Measurements from ENCODE around the gene IGFBP1. TPM values are rescaled to one million over a fixed set of nuclear protein-coding genes. Genes with fewer than 3 reads are reported as not detected.
"Not testable (repeated sequence)": the region's sequence is repeated elsewhere in the genome, so short reads cannot be mapped to it uniquely, and the experiment has no call there.

The IGFBP1 gene
- total and polyA plus RNA-seq, 2 experiments from 2014 or later, result 0.18 TPM; not detected in 1

DNA sequence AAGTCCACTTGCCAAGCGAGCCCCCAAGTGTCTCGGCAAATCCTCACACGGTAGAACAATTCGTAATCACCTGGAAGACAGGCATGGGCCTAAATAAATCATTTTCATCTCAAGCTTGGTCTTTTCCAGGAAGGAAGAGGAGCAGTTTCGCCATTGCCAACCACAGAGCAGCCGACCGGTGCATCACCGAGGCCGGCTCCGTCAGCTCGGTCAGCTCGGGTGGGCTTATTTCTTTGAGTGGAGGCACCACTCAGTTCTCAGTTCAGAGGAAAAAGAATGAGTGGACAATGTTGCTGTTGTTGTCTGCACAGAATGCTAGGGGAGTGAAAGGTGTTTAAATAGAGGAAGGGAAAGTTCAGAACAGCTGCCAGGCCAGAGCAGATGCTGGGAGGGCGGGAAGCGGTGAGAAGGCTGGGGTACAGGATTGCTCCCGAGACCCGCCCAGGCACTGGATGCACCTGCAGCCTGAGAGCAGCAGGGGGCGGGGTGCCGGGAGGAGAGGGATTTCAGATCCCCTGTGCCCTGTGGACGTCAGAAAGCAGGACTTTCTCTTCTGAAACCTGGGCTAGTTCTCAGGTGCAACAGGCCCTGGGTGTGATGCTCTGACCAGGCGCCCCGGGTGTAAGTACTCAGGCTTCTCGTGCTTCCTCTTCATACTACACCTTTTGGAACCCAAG, 50.5 kb downstream of the IGFBP1 start:
- TF ChIP-seq, protein P1, sequence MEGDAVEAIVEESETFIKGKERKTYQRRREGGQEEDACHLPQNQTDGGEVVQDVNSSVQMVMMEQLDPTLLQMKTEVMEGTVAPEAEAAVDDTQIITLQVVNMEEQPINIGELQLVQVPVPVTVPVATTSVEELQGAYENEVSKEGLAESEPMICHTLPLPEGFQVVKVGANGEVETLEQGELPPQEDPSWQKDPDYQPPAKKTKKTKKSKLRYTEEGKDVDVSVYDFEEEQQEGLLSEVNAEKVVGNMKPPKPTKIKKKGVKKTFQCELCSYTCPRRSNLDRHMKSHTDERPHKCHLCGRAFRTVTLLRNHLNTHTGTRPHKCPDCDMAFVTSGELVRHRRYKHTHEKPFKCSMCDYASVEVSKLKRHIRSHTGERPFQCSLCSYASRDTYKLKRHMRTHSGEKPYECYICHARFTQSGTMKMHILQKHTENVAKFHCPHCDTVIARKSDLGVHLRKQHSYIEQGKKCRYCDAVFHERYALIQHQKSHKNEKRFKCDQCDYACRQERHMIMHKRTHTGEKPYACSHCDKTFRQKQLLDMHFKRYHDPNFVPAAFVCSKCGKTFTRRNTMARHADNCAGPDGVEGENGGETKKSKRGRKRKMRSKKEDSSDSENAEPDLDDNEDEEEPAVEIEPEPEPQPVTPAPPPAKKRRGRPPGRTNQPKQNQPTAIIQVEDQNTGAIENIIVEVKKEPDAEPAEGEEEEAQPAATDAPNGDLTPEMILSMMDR (IDR thresholded peaks at IDR 0.05; ENCODE audit: low read depth, low read length), result no peak
- H3K27ac ChIP-seq, result no peak overlapping the region
- no peaks in the 10 kb centered on the region for H3K4me1 ChIP-seq (ENCODE audit: low read depth)
- no peak overlapping the region for H3K4me3 ChIP-seq
- no peaks in the 10 kb centered on the region for H3K9me3 ChIP-seq (ENCODE audit: low read depth)
- no peaks in the 10 kb centered on the region for H3K27me3 ChIP-seq
- no peaks in the 10 kb centered on the region for H3K36me3 ChIP-seq
- DNase-seq (ENCODE audit: low read depth in 1 of 2, low spot score in 1 of 2), result peak in 1 of 2 donors; percentile 22

GRCh38 chr7:45939574-45939973, 51.3 kb downstream of the IGFBP1 start:
- H3K4me3 ChIP-seq, result no peak overlapping the region
- H3K27me3 ChIP-seq, result no peaks in the 10 kb centered on the region
- TF ChIP-seq, protein P1 (IDR thresholded peaks at IDR 0.05; ENCODE audit: low read depth, low read length), result no peak
- H3K4me1 ChIP-seq (ENCODE audit: low read depth), result no peaks in the 10 kb centered on the region
- no peaks in the 10 kb centered on the region for H3K9me3 ChIP-seq (ENCODE audit: low read depth)
- no peaks in the 10 kb centered on the region for H3K36me3 ChIP-seq
- DNase-seq (ENCODE audit: low read depth in 1 of 2, low spot score in 1 of 2), result no peak
- no peak overlapping the region for H3K27ac ChIP-seq

- not testable (repeated sequence) for H3K9me3 ChIP-seq (ENCODE audit: low read depth); H3K4me3 ChIP-seq; DNase-seq (ENCODE audit: low read depth in 1 of 2, low spot score in 1 of 2); H3K4me1 ChIP-seq (ENCODE audit: low read depth); H3K27ac ChIP-seq; H3K36me3 ChIP-seq; H3K27me3 ChIP-seq
Observed at GRCh38 chr7:45940237-45940781, 52.0 kb downstream of the IGFBP1 start.

- Histone ChIP-seq H3K27me3 (no peaks in the 10 kb centered on the region), H3K36me3 (no peaks in the 10 kb centered on the region), H3K4me3 (no peak overlapping the region), H3K9me3 (ENCODE audit: low read depth) (no peaks in the 10 kb centered on the region), H3K4me1 (ENCODE audit: low read depth) (no peaks in the 10 kb centered on the region), H3K27ac (no peak overlapping the region)
- DNase-seq (ENCODE audit: low read depth in 1 of 2, low spot score in 1 of 2), result no peak
- TF ChIP-seq, protein P1 (IDR thresholded peaks at IDR 0.05; ENCODE audit: low read depth, low read length), result no peak
Observed at GRCh38 chr7:45940939-45941338, 52.7 kb downstream of the IGFBP1 start.

Other genes with a start within 250 kb of the IGFBP1 start
- gene CCDC201, start 15.4 kb upstream of the IGFBP1 start, total RNA-seq, result not detected in 2 replicates
- gene CCDC201, start 15.4 kb upstream of the IGFBP1 start, polyA plus RNA-seq, result not detected in 2 replicates
- gene IGFBP3, start 32.8 kb downstream of the IGFBP1 start, total RNA-seq, result 19.1 and 32.8 TPM in 2 replicates
- gene IGFBP3, start 32.8 kb downstream of the IGFBP1 start, polyA plus RNA-seq, result 10.9 and 12.2 TPM in 2 replicates

All from cardiac muscle cell (in vitro differentiated cells and primary cell).